ENCODE measurements around the gene CNTN3.

CNTN3 gene

DNA sequence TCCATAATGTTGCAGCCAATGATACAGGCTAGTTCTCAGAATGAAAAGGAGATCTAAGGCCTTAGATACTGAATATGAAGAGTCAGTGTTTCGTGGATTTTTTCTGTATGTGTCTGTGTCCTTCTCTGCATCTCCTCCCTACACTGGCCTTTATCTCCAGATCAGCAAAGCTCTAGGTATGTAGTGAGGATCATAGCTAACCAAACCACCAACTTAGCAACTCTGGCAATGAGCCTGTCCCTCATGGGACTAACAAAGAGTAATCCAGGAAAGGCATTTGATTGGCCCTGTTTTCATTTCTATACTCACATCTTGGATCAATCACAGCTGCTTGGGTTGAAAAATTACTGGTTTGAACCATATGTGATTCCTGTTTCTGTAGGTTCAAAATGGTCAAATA is 18.6 kb upstream of the CNTN3 start:
- TF ChIP-seq, protein P1, sequence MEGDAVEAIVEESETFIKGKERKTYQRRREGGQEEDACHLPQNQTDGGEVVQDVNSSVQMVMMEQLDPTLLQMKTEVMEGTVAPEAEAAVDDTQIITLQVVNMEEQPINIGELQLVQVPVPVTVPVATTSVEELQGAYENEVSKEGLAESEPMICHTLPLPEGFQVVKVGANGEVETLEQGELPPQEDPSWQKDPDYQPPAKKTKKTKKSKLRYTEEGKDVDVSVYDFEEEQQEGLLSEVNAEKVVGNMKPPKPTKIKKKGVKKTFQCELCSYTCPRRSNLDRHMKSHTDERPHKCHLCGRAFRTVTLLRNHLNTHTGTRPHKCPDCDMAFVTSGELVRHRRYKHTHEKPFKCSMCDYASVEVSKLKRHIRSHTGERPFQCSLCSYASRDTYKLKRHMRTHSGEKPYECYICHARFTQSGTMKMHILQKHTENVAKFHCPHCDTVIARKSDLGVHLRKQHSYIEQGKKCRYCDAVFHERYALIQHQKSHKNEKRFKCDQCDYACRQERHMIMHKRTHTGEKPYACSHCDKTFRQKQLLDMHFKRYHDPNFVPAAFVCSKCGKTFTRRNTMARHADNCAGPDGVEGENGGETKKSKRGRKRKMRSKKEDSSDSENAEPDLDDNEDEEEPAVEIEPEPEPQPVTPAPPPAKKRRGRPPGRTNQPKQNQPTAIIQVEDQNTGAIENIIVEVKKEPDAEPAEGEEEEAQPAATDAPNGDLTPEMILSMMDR (IDR thresholded peaks at IDR 0.05; ENCODE audit: insufficient read depth, low read length, poor library complexity, severe bottlenecking), result no peak
- no peak for TF ChIP-seq EZH2phosphoT487 (conservative IDR thresholded peaks at IDR 0.05; ENCODE audit: low read length)
- H3F3A ChIP-seq (ENCODE audit: insufficient read depth), result no peaks in the 10 kb centered on the region
- no peak overlapping the region for H3K4me2 ChIP-seq (ENCODE audit: low read depth, low read length, poor library complexity, severe bottlenecking)

DNA sequence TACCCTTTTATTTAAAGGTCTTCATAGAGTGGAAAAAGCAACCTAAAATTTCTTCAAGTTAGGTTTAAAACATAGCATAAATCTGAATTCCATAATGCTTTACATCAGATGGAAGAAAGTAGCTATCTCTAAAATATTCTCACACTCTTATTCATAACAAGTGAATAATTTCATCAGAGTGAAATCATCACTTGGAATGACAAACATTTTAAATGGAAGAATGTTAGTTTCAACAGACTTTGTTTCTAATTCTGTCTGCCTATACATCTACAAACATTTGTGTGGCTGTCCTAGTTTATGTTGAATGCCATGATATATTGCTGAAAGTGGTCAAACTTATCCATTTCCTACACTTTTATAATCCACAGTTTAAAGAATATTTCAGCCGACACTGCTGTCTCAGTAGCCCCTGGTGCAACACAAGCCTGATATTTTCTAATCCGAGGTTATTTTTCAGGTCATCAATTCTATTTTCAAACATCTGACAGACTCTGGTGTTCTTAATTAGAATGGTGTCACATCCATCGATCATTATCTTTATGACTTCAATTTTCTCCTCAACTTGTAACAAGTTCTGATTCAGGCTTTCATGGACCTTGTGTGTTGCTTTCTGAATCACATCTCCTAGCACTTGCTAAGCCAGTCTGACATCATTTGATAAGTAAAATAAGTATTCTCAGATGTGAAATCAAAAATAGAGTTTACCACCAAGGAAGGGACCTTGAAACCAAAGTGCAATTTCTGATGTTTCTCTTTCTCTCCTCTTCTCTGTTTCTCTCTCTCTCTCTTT is 17.1 kb upstream of the CNTN3 start:
- no peaks in the 10 kb centered on the region for H3K27me3 ChIP-seq (ENCODE audit: low read length)
- no peaks in the 10 kb centered on the region for H3K36me3 ChIP-seq (ENCODE audit: low read length)
- no peak overlapping the region for H3K27ac ChIP-seq (ENCODE audit: low read depth, low read length)
- H3K4me2 ChIP-seq (ENCODE audit: low read depth, low read length, poor library complexity, severe bottlenecking), result no peak overlapping the region
- H3K9ac ChIP-seq (ENCODE audit: low read length), result no peak overlapping the region
- H4K20me1 ChIP-seq (ENCODE audit: low read depth, low read length), result no peaks in the 10 kb centered on the region
- no peak overlapping the region for H3K4me3 ChIP-seq (ENCODE audit: insufficient read depth, low read length, poor library complexity, severe bottlenecking)
- no peaks in the 10 kb centered on the region for H3K9me3 ChIP-seq (ENCODE audit: insufficient read depth, low read length)
- no peaks in the 10 kb centered on the region for H3F3A ChIP-seq (ENCODE audit: insufficient read depth)
- TF ChIP-seq EZH2phosphoT487 (conservative IDR thresholded peaks at IDR 0.05; ENCODE audit: low read length), result no peak
- TF ChIP-seq, protein P1 (IDR thresholded peaks at IDR 0.05; ENCODE audit: insufficient read depth, low read length, poor library complexity, severe bottlenecking), result no peak
- no peak overlapping the region for H2AFZ ChIP-seq (ENCODE audit: low read depth, low read length, severe bottlenecking)
- no peaks in the 10 kb centered on the region for H3K79me2 ChIP-seq (ENCODE audit: insufficient read depth, low read length)
- H3K9me2 ChIP-seq (replicated peaks; ENCODE audit: insufficient read depth, low read length), result no peaks in the 10 kb centered on the region

More for the DNA sequence above, 18.6 kb upstream of the CNTN3 start:
- Histone ChIP-seq H3K4me3 (ENCODE audit: insufficient read depth, low read length, poor library complexity, severe bottlenecking) (no peak overlapping the region), H2AFZ (ENCODE audit: low read depth, low read length, severe bottlenecking) (no peak overlapping the region), H3K27ac (ENCODE audit: low read depth, low read length) (no peak overlapping the region), H3K36me3 (ENCODE audit: low read length) (no peaks in the 10 kb centered on the region), H3K9ac (ENCODE audit: low read length) (no peak overlapping the region), H3K79me2 (ENCODE audit: insufficient read depth, low read length) (no peaks in the 10 kb centered on the region), H3K27me3 (ENCODE audit: low read length) (no peaks in the 10 kb centered on the region), H4K20me1 (ENCODE audit: low read depth, low read length) (no peaks in the 10 kb centered on the region), H3K9me3 (ENCODE audit: insufficient read depth, low read length) (no peaks in the 10 kb centered on the region), H3K9me2 (replicated peaks; ENCODE audit: insufficient read depth, low read length) (no peaks in the 10 kb centered on the region)

DNA sequence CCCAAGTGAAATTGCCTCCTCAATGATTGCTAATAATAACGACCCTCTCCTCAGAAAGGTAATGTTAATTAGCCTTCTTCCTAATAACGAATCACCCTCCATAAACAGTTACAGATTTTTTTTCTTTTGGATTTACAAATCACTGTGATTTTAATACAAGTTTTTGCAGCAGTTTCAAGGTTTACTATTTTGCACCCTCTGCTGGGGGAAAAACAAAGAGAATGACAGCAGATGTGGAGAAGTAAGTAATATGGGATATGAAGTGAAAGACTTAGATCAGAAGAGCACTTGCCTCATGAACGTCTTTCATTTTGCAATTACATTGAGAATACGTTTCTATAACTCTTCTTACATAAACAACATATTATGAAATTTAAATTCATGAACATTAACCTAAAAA is 16.1 kb upstream of the CNTN3 start:
- Histone ChIP-seq H3K4me2 (ENCODE audit: low read depth, low read length, poor library complexity, severe bottlenecking) (no peak overlapping the region), H2AFZ (ENCODE audit: low read depth, low read length, severe bottlenecking) (no peak overlapping the region), H3K4me3 (ENCODE audit: insufficient read depth, low read length, poor library complexity, severe bottlenecking) (no peak overlapping the region), H3K9me3 (ENCODE audit: insufficient read depth, low read length) (no peaks in the 10 kb centered on the region), H3K9ac (ENCODE audit: low read length) (no peak overlapping the region), H3K27ac (ENCODE audit: low read depth, low read length) (no peak overlapping the region), H3K27me3 (ENCODE audit: low read length) (no peaks in the 10 kb centered on the region), H3K9me2 (replicated peaks; ENCODE audit: insufficient read depth, low read length) (no peaks in the 10 kb centered on the region), H3K36me3 (ENCODE audit: low read length) (no peaks in the 10 kb centered on the region), H3F3A (ENCODE audit: insufficient read depth) (no peaks in the 10 kb centered on the region), H4K20me1 (ENCODE audit: low read depth, low read length) (no peaks in the 10 kb centered on the region), H3K79me2 (ENCODE audit: insufficient read depth, low read length) (no peaks in the 10 kb centered on the region)
- TF ChIP-seq, protein P1 (IDR thresholded peaks at IDR 0.05; ENCODE audit: insufficient read depth, low read length, poor library complexity, severe bottlenecking), result no peak
- no peak for TF ChIP-seq EZH2phosphoT487 (conservative IDR thresholded peaks at IDR 0.05; ENCODE audit: low read length)
